Neuronal stem cell (in vitro differentiated cells): ENCODE measurements around the gene B3GAT1.

Source experiments
- DNase-seq: peaks from one replicate; pipeline ENCODE4 v3.0.0-alpha.2; 2013; ENCODE audit warnings: low spot score
- H2AFZ ChIP-seq: one replicate; pipeline ENCODE4 v1.6.1; 2013; ENCODE audit warnings: mild to moderate bottlenecking, low read length, inconsistent platforms
- H2AK5ac ChIP-seq: 2 replicates; pipeline ENCODE4 v1.6.1; 2013; ENCODE audit warnings: low read depth, mild to moderate bottlenecking, inconsistent platforms, low read length, moderate library complexity, mixed read lengths
- H2BK120ac ChIP-seq: 2 replicates; pipeline ENCODE4 v1.6.1; 2013; ENCODE audit warnings: low read depth, mild to moderate bottlenecking, inconsistent platforms, low read length, moderate library complexity, mixed read lengths
- H2BK12ac ChIP-seq: one replicate; pipeline ENCODE4 v1.6.1; 2013; ENCODE audit warnings: low read length, inconsistent platforms
- H2BK15ac ChIP-seq: 2 replicates; pipeline ENCODE4 v1.6.1; 2013; ENCODE audit warnings: mild to moderate bottlenecking, low read length, inconsistent platforms, mixed read lengths
- H2BK5ac ChIP-seq: one replicate; pipeline ENCODE4 v1.6.1; 2013; ENCODE audit warnings: inconsistent platforms, mild to moderate bottlenecking, low read length, moderate library complexity
- H3K14ac ChIP-seq: one replicate; pipeline ENCODE4 v1.6.1; 2013; ENCODE audit warnings: low read length, inconsistent platforms
- H3K18ac ChIP-seq: 2 replicates; pipeline ENCODE4 v1.6.1; 2013; ENCODE audit warnings: low read length, inconsistent platforms
- H3K23ac ChIP-seq: 2 replicates; pipeline ENCODE4 v1.6.1; 2013; ENCODE audit warnings: low read depth, mild to moderate bottlenecking, mixed read lengths, low read length, inconsistent platforms; ENCODE audit not compliant: poor library complexity
- H3K27ac ChIP-seq: replicated peaks from 3 replicates; pipeline ENCODE4 v1.5.1; 2013; ENCODE audit warnings: low read length, inconsistent platforms
- H3K27me3 ChIP-seq, 3 experiments: 2 replicates each; pipeline ENCODE4 v1.6.1; 2013; ENCODE audit warnings: low read length in 3 of 3, mild to moderate bottlenecking in 2 of 3, inconsistent platforms in 1 of 3, low read depth in 1 of 3, mixed read lengths in 1 of 3, moderate library complexity in 1 of 3; ENCODE audit not compliant: control insufficient read depth in 3 of 3, insufficient read depth in 3 of 3
- H3K36me3 ChIP-seq, 2 donors: replicated peaks in 1 of 2; 2 replicates each; pipeline ENCODE4 v1.6.1; 2013; ENCODE audit warnings: low read length in 2 of 2; ENCODE audit not compliant: control insufficient read depth in 2 of 2, insufficient read depth in 2 of 2
- H3K4ac ChIP-seq: 2 replicates; pipeline ENCODE4 v1.6.1; 2013; ENCODE audit warnings: inconsistent platforms, mild to moderate bottlenecking, low read length, moderate library complexity
- H3K4me1 ChIP-seq, 2 donors: 1 replicate in 1 of 2; 2 replicates in 1 of 2; pipeline ENCODE4 v1.6.1; 2013; ENCODE audit warnings: low read length in 2 of 2, low read depth in 1 of 2; ENCODE audit not compliant: control insufficient read depth in 2 of 2, insufficient read depth in 1 of 2
- H3K4me2 ChIP-seq: one replicate; pipeline ENCODE4 v1.6.1; 2013; ENCODE audit warnings: mild to moderate bottlenecking, low read length, inconsistent platforms; ENCODE audit not compliant: insufficient read depth, poor library complexity, severe bottlenecking
- H3K4me3 ChIP-seq, 2 donors: 2 replicates each; pipeline ENCODE4 v1.5.1; 2013; ENCODE audit warnings: low read length in 2 of 2, mild to moderate bottlenecking in 2 of 2, inconsistent platforms in 1 of 2, moderate library complexity in 1 of 2
- H3K79me1 ChIP-seq: one replicate; pipeline ENCODE4 v1.6.1; 2013; ENCODE audit warnings: low read depth, mild to moderate bottlenecking, inconsistent platforms, low read length, moderate library complexity
- H3K9ac ChIP-seq: one replicate; pipeline ENCODE4 v1.6.1; 2013; ENCODE audit warnings: mild to moderate bottlenecking, low read depth, low read length, inconsistent platforms; ENCODE audit not compliant: poor library complexity
- H3K9me3 ChIP-seq, 2 donors: replicated peaks in 1 of 2; 2 replicates each; pipeline versions ENCODE3 to v1.6.1; 2013; ENCODE audit warnings: low read length in 2 of 2, mild to moderate bottlenecking in 2 of 2, inconsistent platforms in 1 of 2, low read depth in 1 of 2, mixed read lengths in 1 of 2, moderate library complexity in 1 of 2; ENCODE audit not compliant: control insufficient read depth in 2 of 2, insufficient read depth in 1 of 2
- H4K8ac ChIP-seq: one replicate; pipeline ENCODE4 v1.6.1; 2013; ENCODE audit warnings: low read depth, mild to moderate bottlenecking, inconsistent platforms, low read length, moderate library complexity
- H4K91ac ChIP-seq: one replicate; pipeline ENCODE4 v1.6.1; 2013; ENCODE audit warnings: low read length, low read depth, mild to moderate bottlenecking, inconsistent platforms; ENCODE audit not compliant: poor library complexity
- WGBS, 2 donors: extraction: QIAGEN DNeasy Blood & Tissue Kit; methylation state at CpG; one replicate each; pipeline ENCODE4 v1.1.7; 2013; ENCODE audit warnings: missing lambda C conversion rate in 2 of 2, mixed read lengths in 1 of 2; ENCODE audit not compliant: insufficient read length in 2 of 2, insufficient replicate concordance in 1 of 2; ENCODE audit errors: extremely low coverage in 2 of 2; 5-methylcytosine and 5-hydroxymethylcytosine counted together

The B3GAT1 gene

DNA sequence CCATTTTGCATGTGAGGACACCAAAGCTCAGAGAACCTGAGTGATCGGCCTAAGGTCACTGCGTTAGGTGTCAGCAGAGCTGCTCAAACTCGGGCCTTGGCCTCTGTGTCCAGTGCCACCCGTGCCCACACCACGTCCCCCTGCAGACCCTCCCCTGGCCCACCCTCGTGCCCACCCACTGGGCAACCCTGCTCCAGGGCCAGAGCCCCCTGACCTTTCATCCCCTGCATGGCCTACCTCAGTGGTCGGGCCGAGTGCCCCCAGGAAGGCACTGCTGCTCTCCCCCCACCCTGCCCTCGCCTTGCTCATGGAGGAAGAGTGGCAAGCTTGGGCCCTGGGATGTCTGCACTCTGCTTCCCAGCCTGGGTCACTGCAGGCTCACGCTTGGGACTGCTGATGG is 17.7 kb downstream of the B3GAT1 start:
- H3K4me2 ChIP-seq = peak overlapping the region; percentile 11
- no peak overlapping the region for H4K8ac ChIP-seq
- no peak overlapping the region for H4K91ac ChIP-seq
- no peaks in the 10 kb centered on the region for H3K9me3 ChIP-seq
- peak overlapping the region; percentile 85 for H2BK15ac ChIP-seq
- peak overlapping the region; percentile 7 for H3K18ac ChIP-seq
- H3K36me3 ChIP-seq = peaks cover 18 to 22% of the 10 kb centered on the region in 2 donors
- H3K14ac ChIP-seq = peak overlapping the region; percentile 98
- H3K27me3 ChIP-seq = no peaks in the 10 kb centered on the region
- H3K79me1 ChIP-seq = peaks cover 34% of the 10 kb centered on the region
- H3K4me1 ChIP-seq = peaks cover 0 to 8% of the 10 kb centered on the region in 2 donors
- H3K23ac ChIP-seq = no peak overlapping the region
- no peak overlapping the region for H3K27ac ChIP-seq
- H2AK5ac ChIP-seq = peak overlapping the region; percentile 66
- no CpG with 5 or more reads among the region's 10 CpGs for WGBS, 2 donors
- peak overlapping the region; percentile 60 for H3K9ac ChIP-seq
- no peak overlapping the region for H3K4ac ChIP-seq
- DNase-seq = no peak
- no peak overlapping the region for H2AFZ ChIP-seq
- H2BK5ac ChIP-seq = no peak overlapping the region
- H2BK12ac ChIP-seq = peak overlapping the region; percentile 90
- H3K4me3 ChIP-seq = no peak overlapping the region
- H2BK120ac ChIP-seq = no peak overlapping the region

DNA sequence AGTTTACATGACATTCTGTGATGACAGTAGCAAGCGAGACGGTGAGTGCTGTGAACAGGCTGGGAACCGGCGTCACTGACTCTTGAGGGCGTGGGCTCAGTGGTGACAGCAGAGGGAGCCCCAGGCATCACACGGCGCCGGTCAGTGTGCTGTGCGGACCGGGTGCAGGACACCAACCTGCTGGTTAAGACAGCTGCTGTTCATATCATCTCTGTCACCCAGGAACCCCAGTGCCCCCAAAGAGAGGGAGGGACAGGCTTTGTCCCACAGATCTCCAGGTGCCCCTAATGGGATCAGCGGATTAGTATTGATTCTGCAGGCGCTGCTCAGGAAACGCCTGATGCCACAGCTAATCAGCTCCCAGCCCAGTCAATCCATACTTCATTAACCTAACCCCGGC is 18.4 kb downstream of the B3GAT1 start:
- no peak overlapping the region for H2BK5ac ChIP-seq
- H3K27ac ChIP-seq = no peak overlapping the region

DNA sequence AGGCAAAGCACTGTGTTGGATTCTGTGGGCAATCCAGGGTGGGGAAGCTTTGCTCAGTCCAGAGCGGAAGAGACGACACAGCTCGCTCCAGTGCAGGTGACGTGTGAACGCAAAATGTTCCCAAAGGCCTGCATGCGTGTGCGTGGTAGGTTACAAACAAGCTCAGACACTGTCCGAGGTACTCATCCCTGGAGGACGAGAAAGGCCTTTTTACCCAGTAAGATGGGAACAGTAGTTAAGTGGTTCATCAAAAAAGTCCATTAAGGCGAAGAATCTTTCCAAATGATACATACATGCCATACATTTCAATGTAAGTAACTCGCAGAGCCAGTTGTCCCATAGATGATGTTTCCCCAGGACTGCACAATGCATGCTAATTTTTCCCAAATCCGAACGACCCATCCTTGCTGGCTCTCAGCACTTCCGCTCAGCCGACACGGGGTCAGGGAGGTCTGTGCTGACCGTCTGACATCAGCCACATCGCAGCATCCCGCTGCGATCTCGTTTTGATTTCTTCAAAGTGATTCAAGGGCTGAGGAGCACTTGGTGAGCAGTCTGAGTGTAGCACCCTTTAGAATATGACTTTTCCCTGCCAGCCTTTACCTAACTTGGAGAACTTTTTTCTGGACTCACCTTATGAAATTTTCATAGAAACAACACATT is 19.0 kb downstream of the B3GAT1 start:
- no peak overlapping the region for H3K23ac ChIP-seq
- no peak overlapping the region for H4K91ac ChIP-seq
- no peak overlapping the region for H2BK120ac ChIP-seq
- no peak overlapping the region for H2BK15ac ChIP-seq
- no peak overlapping the region for H4K8ac ChIP-seq
- no peak overlapping the region for H3K27ac ChIP-seq
- no peak for DNase-seq
- no peaks in the 10 kb centered on the region for H3K27me3 ChIP-seq
- H3K4me1 ChIP-seq = peaks cover 0 to 8% of the 10 kb centered on the region in 2 donors
- peaks cover 24% of the 10 kb centered on the region for H3K79me1 ChIP-seq
- no peak overlapping the region for H2AK5ac ChIP-seq
- H3K14ac ChIP-seq = no peak overlapping the region
- no peak overlapping the region for H3K4me3 ChIP-seq
- no peak overlapping the region for H3K18ac ChIP-seq
- no peaks in the 10 kb centered on the region for H3K9me3 ChIP-seq
- no CpG with 5 or more reads among the region's 21 CpGs for WGBS, 2 donors
- H2BK12ac ChIP-seq = no peak overlapping the region
- no peak overlapping the region for H2BK5ac ChIP-seq
- H3K9ac ChIP-seq = no peak overlapping the region
- H3K4me2 ChIP-seq = no peak overlapping the region
- H3K36me3 ChIP-seq = peaks cover 19 to 32% of the 10 kb centered on the region in 2 donors
- no peak overlapping the region for H2AFZ ChIP-seq
- no peak overlapping the region for H3K4ac ChIP-seq

More for the DNA sequence above, 18.4 kb downstream of the B3GAT1 start:
- WGBS, 2 donors = no CpG with 5 or more reads among the region's 14 CpGs
- Histone ChIP-seq H3K36me3 (peaks cover 18 to 28% of the 10 kb centered on the region in 2 donors), H4K8ac (no peak overlapping the region), H3K18ac (no peak overlapping the region), H3K14ac (no peak overlapping the region), H4K91ac (no peak overlapping the region), H3K9ac (no peak overlapping the region), H3K4me2 (no peak overlapping the region), H3K4ac (no peak overlapping the region), H2BK12ac (no peak overlapping the region), H3K27me3 (no peaks in the 10 kb centered on the region), H2AFZ (no peak overlapping the region), H2BK15ac (no peak overlapping the region), H2BK120ac (no peak overlapping the region), H3K23ac (no peak overlapping the region), H3K4me3 (no peak overlapping the region), H3K9me3 (no peaks in the 10 kb centered on the region), H3K79me1 (peaks cover 28% of the 10 kb centered on the region), H3K4me1 (peaks cover 0 to 8% of the 10 kb centered on the region in 2 donors), H2AK5ac (no peak overlapping the region)
- no peak for DNase-seq

DNA sequence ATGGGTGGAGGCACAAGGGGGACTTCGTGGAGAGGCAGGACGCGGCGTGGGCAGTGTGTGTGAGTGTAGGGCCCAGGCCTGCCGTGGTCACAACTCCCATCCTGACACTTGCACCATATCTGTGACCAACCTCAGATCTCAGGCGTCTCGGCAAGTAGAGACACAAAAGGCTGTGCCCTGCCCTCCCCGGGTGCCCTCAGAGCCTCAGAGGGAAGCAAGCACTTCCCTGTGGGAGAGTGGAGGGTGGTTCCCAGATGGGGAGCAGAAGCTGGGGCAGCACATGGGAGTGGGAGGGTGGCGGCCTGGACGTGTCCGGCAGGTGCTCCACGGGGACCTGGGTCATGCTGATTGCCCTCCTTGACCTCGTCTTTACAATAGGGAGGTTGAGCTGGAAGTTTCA is 20.4 kb downstream of the B3GAT1 start:
- Histone ChIP-seq H2BK120ac (no peak overlapping the region), H3K4me1 (peaks cover 0 to 8% of the 10 kb centered on the region in 2 donors), H3K4me3 (no peak overlapping the region), H3K4ac (no peak overlapping the region), H2AFZ (no peak overlapping the region), H3K27me3 (no peaks in the 10 kb centered on the region), H2AK5ac (no peak overlapping the region), H3K36me3 (peaks cover 30 to 41% of the 10 kb centered on the region in 2 donors), H3K23ac (peak overlapping the region; percentile 58), H3K18ac (peak overlapping the region; percentile 27), H3K14ac (peak overlapping the region; percentile 73), H4K91ac (no peak overlapping the region), H3K4me2 (no peak overlapping the region), H3K9me3 (peaks cover 0 to 2% of the 10 kb centered on the region in 2 donors), H2BK15ac (no peak overlapping the region), H3K27ac (no peak overlapping the region), H3K79me1 (peaks cover 17% of the 10 kb centered on the region), H3K9ac (no peak overlapping the region), H2BK12ac (no peak overlapping the region), H4K8ac (peak overlapping the region; percentile 29), H2BK5ac (no peak overlapping the region)
- WGBS, 2 donors = no CpG with 5 or more reads among the region's 13 CpGs
- no peak for DNase-seq
